Breast epithelium (tissue), 3 donors: ENCODE data around the gene GPC4.

Experiments
- CTCF ChIP-seq, 3 donors: fragments of 450-650 bp; IDR thresholded peaks; one replicate each; pipeline ENCODE4 v1.5.1; 2016 to 2017; ENCODE audit warnings: antibody characterized with exemption in 3 of 3, mild to moderate bottlenecking in 3 of 3, moderate library complexity in 3 of 3
- POLR2A ChIP-seq: fragments of 450-650 bp; IDR thresholded peaks from one replicate; pipeline ENCODE4 v1.6.1; 2016; ENCODE audit warnings: antibody characterized with exemption, mild to moderate bottlenecking, moderate library complexity
- POLR2AphosphoS5 ChIP-seq, 3 donors: sonication (generic); formaldehyde crosslinking; IDR thresholded peaks; one replicate each; pipeline ENCODE4 v1.6.1; 2017; ENCODE audit warnings: antibody characterized with exemption in 3 of 3

DNA sequence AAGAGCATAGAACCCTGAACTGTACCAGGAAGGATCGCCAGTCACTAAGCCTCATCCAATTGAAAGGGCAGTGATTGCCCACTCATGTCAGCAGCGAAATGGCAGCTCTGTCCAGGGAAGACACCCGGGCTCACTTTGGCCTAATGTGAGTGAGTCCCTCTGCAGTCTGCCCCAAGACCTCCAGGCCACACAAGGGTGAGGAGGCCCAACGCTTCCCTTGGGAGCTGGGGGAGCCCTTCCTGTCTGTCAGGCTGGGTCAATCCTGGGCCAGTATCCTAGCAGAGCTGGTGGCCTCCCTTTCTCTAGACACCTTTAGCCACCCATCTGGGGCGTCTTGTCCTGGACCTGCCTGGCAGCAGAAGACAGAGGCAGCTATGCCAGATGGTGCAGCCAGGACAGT, 39.6 kb upstream of the GPC4 start:
- TF ChIP-seq CTCF (IDR thresholded peaks at IDR 0.05) (no peak), POLR2AphosphoS5 (IDR thresholded peaks at IDR 0.05) (no peak), POLR2A (no peak)
